HEK293T (cell line): Measurements from ENCODE around the gene RIPK3.

Experiments
- BHLHE40 ChIP-seq: fragments of 450-650 bp; IDR thresholded peaks from 2 replicates; pipeline ENCODE4 v1.6.1; 2016; ENCODE audit warnings: mild to moderate bottlenecking, moderate library complexity, borderline replicate concordance
- ELF4 ChIP-seq: fragments of 450-650 bp; IDR thresholded peaks from 2 replicates; pipeline ENCODE4 v1.6.1; 2017; ENCODE audit warnings: antibody characterized with exemption
- FOXA1 ChIP-seq: fragments of 450-650 bp; IDR thresholded peaks from 2 replicates; pipeline ENCODE4 v1.6.1; 2016; ENCODE audit warnings: mild to moderate bottlenecking
- FOXK2 ChIP-seq: fragments of 450-650 bp; IDR thresholded peaks from 2 replicates; pipeline ENCODE4 v1.6.1; 2016; ENCODE audit warnings: mild to moderate bottlenecking
- FOXM1 ChIP-seq: fragments of 450-650 bp; IDR thresholded peaks from 2 replicates; pipeline ENCODE4 v1.6.1; 2017; ENCODE audit warnings: mild to moderate bottlenecking, borderline replicate concordance
- HDGF ChIP-seq: fragments of 450-650 bp; IDR thresholded peaks from 2 replicates; pipeline ENCODE4 v1.6.1; 2017; ENCODE audit warnings: antibody characterized with exemption, borderline replicate concordance
- L3MBTL2 ChIP-seq: fragments of 450-650 bp; conservative IDR thresholded peaks from 2 replicates; pipeline ENCODE4 v1.6.1; 2016; ENCODE audit warnings: mild to moderate bottlenecking
- NFRKB ChIP-seq: fragments of 450-650 bp; IDR thresholded peaks from 2 replicates; pipeline ENCODE4 v1.6.1; 2016; ENCODE audit warnings: mild to moderate bottlenecking, moderate library complexity
- SP1 ChIP-seq: fragments of 450-650 bp; IDR thresholded peaks from 2 replicates; pipeline ENCODE4 v1.6.1; 2017
- TARDBP ChIP-seq: fragments of 450-650 bp; IDR thresholded peaks from 2 replicates; pipeline ENCODE4 v1.6.1; 2016
- ZNF384 ChIP-seq: fragments of 450-650 bp; IDR thresholded peaks from 2 replicates; pipeline ENCODE4 v1.6.1; 2016

GRCh38 chr14:24300326-24300980, 39.3 kb downstream of the RIPK3 start:
- TF ChIP-seq FOXM1 (no peak), SP1 (no peak), ELF4 (no peak), BHLHE40 (no peak), FOXK2 (no peak), FOXA1 (no peak), NFRKB (no peak), HDGF (no peak), TARDBP (no peak), ZNF384 (no peak), L3MBTL2 (no peak)
